Measurements from ENCODE around the gene DLGAP4. TPM values are rescaled to one million over a fixed set of nuclear protein-coding genes. Genes with fewer than 3 reads are reported as not detected.

The DLGAP4 gene
- total and polyA plus RNA-seq, 2 of the 13 experiments (the other 11 are each of a cell fraction or from before 2014, with no cell fraction given) = 15.2 to 26.7 TPM

GRCh38 chr20:36463212-36464061, 157.3 kb downstream of the DLGAP4 start (continued):
- TF ChIP-seq ZNF770 (CRISPR knock-in tag; IDR thresholded peaks at IDR 0.05) (no peak), DRAP1 (CRISPR knock-in tag; IDR thresholded peaks at IDR 0.05) (0 out of 2 replicates have a peak, but pooled peaks have one; percentile 16), RORA (CRISPR knock-in tag; IDR thresholded peaks at IDR 0.05) (no peak), ZUFSP (CRISPR knock-in tag; IDR thresholded peaks at IDR 0.05; ENCODE audit: borderline replicate concordance) (no peak), ZNF281 (CRISPR knock-in tag; IDR thresholded peaks at IDR 0.05; ENCODE audit: borderline replicate concordance) (no peak; the same call in 1 of the 2 replicates), PAF1 (CRISPR knock-in tag; IDR thresholded peaks at IDR 0.05) (no peak), HCFC1 (IDR thresholded peaks at IDR 0.05; ENCODE audit: low read depth, low read length) (no peak), ZNF350 (CRISPR knock-in tag; IDR thresholded peaks at IDR 0.05; ENCODE audit: borderline replicate concordance, low read depth) (no peak), PHF21A (CRISPR knock-in tag; IDR thresholded peaks at IDR 0.05) (no peak), ZNF749 (CRISPR knock-in tag; IDR thresholded peaks at IDR 0.05; ENCODE audit: borderline replicate concordance) (no peak), ZNF597 (CRISPR knock-in tag; IDR thresholded peaks at IDR 0.05) (no peak), GABPA (IDR thresholded peaks at IDR 0.05; ENCODE audit: low read depth, low read length) (no peak), GABPA (CRISPR knock-in tag; IDR thresholded peaks at IDR 0.05; ENCODE audit: low read depth) (no peak), BCLAF1 (IDR thresholded peaks at IDR 0.05) (no peak), ZNF180 (CRISPR knock-in tag; IDR thresholded peaks at IDR 0.05; ENCODE audit: borderline replicate concordance, low read depth) (no peak)

All from HepG2 (cell line).